H1 (cell line): ENCODE results near the gene CD247. TPM values are rescaled to one million over a fixed set of nuclear protein-coding genes. Genes with fewer than 3 reads are reported as not detected.
A peak's percentile ranks its signal among the peaks of the same experiment; 100 is the strongest.

Source experiments
- CTCF ChIA-PET: fragments of 300-600 bp; sonication (Branson Sonifier 250); formaldehyde crosslinking; loops from one replicate; lab custom pipeline; 2021; ENCODE audit not compliant: partially characterized antibody; lab: Charles Lee
- POLR2A ChIA-PET: fragments of 300-600 bp; sonication (Branson Sonifier 250); formaldehyde crosslinking; loops from one replicate; lab custom pipeline; 2021; ENCODE audit warnings: inconsistent platforms; ENCODE audit not compliant: partially characterized antibody; lab: Charles Lee
- DNase-seq, 2 experiments: peaks; one replicate each; pipeline versions ENCODE4 v3.0.0 to v3.0.0-alpha.2; 2010 to 2022; ENCODE audit warnings: low spot score in 2 of 2, low read depth in 1 of 2, mixed read lengths in 1 of 2
- FAIRE-seq: peaks from 2 replicates; lab custom pipeline; 2011; peaks lifted over from hg19 to GRCh38; lab: Jason Lieb, UNC
- H2AFZ ChIP-seq: 2 replicates; pipeline ENCODE4 v1.8.1; 2012; ENCODE audit warnings: low read length, inconsistent platforms
- H2AK5ac ChIP-seq: 2 replicates; pipeline ENCODE4 v1.6.1; 2013; ENCODE audit warnings: low read depth, low read length
- H2BK120ac ChIP-seq: replicated peaks from 2 replicates; pipeline ENCODE3; 2013; ENCODE audit warnings: low read depth, low read length, inconsistent platforms
- H2BK12ac ChIP-seq: 2 replicates; pipeline ENCODE4 v1.6.1; 2013; ENCODE audit warnings: low read depth, low read length
- H2BK15ac ChIP-seq: 2 replicates; pipeline ENCODE4 v1.6.1; 2013; ENCODE audit warnings: low read length
- H2BK20ac ChIP-seq: 2 replicates; pipeline ENCODE4 v1.6.1; 2013; ENCODE audit warnings: low read length
- H2BK5ac ChIP-seq: 2 replicates; pipeline ENCODE4 v1.6.1; 2013; ENCODE audit warnings: low read depth, low read length
- H3K14ac ChIP-seq: 2 replicates; pipeline ENCODE4 v1.6.1; 2013; ENCODE audit warnings: inconsistent platforms; ENCODE audit not compliant: insufficient read length
- H3K18ac ChIP-seq: 2 replicates; pipeline ENCODE4 v1.6.1; 2013; ENCODE audit warnings: low read length; ENCODE audit errors: extremely low read depth
- H3K23ac ChIP-seq: 2 replicates; pipeline ENCODE4 v1.6.1; 2013; ENCODE audit warnings: inconsistent platforms; ENCODE audit not compliant: insufficient read length
- H3K23me2 ChIP-seq: 2 replicates; pipeline ENCODE4 v1.6.1; 2013; ENCODE audit warnings: low read depth, low read length
- H3K27ac ChIP-seq: 2 replicates; pipeline ENCODE4 v1.6.1; 2011; ENCODE audit warnings: low read depth, low read length, inconsistent platforms
- H3K27me3 ChIP-seq, 4 experiments: replicated peaks in 1 of 4; 1 replicate in 1 of 4; 2 replicates in 3 of 4; pipeline versions ENCODE4 v1.6.1 to v1.8.1; 2011 to 2013; ENCODE audit warnings: low read length in 3 of 4, mild to moderate bottlenecking in 3 of 4, inconsistent platforms in 2 of 4, mixed read lengths in 2 of 4, moderate library complexity in 1 of 4; ENCODE audit not compliant: control insufficient read depth in 3 of 4, insufficient read depth in 3 of 4; ENCODE audit errors: extremely low read depth in 1 of 4
- H3K36me3 ChIP-seq, 4 experiments: 2 replicates each; pipeline versions ENCODE4 v1.6.1 to v1.8.1; 2011 to 2013; ENCODE audit warnings: mild to moderate bottlenecking in 4 of 4, low read length in 3 of 4, moderate library complexity in 2 of 4, control low read depth in 1 of 4, inconsistent platforms in 1 of 4; ENCODE audit not compliant: insufficient read depth in 4 of 4, control insufficient read depth in 2 of 4
- H3K4ac ChIP-seq: replicated peaks from 2 replicates; pipeline ENCODE3; 2013; ENCODE audit warnings: low read length, low read depth, mixed read lengths, inconsistent platforms; ENCODE audit not compliant: insufficient read length
- H3K4me1 ChIP-seq, 4 experiments: replicated peaks in 1 of 4; 1 replicate in 1 of 4; 2 replicates in 3 of 4; pipeline versions ENCODE4 v1.6.1 to v1.8.1; 2011 to 2013; ENCODE audit warnings: low read length in 3 of 4, inconsistent platforms in 2 of 4, mixed read lengths in 1 of 4; ENCODE audit not compliant: insufficient read depth in 4 of 4, control insufficient read depth in 3 of 4
- H3K4me2 ChIP-seq, 2 experiments: 2 replicates each; pipeline versions ENCODE4 v1.6.1 to v1.8.1; 2011 to 2013; ENCODE audit warnings: low read depth in 2 of 2, low read length in 2 of 2, control low read depth in 1 of 2, inconsistent platforms in 1 of 2, mild to moderate bottlenecking in 1 of 2; ENCODE audit not compliant: insufficient read depth in 1 of 2
- H3K4me3 ChIP-seq, 4 experiments: fragments of 200-600, 300-600 bp in 1 of 4; sonication (generic), shearing (Covaris generic), sonication (Bioruptor Twin) in 1 of 4; 2 replicates each; pipeline versions ENCODE4 v1.5.1 to v1.8.1; 2011 to 2016; ENCODE audit warnings: low read length in 4 of 4, low read depth in 3 of 4, control low read depth in 2 of 4, inconsistent platforms in 2 of 4, mild to moderate bottlenecking in 2 of 4, mixed read lengths in 1 of 4, moderate library complexity in 1 of 4; ENCODE audit not compliant: insufficient read depth in 2 of 4; ENCODE audit errors: extremely low read depth in 1 of 4
- H3K56ac ChIP-seq: replicated peaks from 2 replicates; pipeline ENCODE3; 2013; ENCODE audit warnings: low read depth, mild to moderate bottlenecking, mixed read lengths, low read length, inconsistent platforms; ENCODE audit not compliant: insufficient read length
- H3K79me1 ChIP-seq: 2 replicates; pipeline ENCODE4 v1.6.1; 2013; ENCODE audit warnings: low read depth, low read length, control low read depth
- H3K79me2 ChIP-seq, 2 experiments: 2 replicates each; pipeline versions ENCODE4 v1.6.1 to v1.8.1; 2012 to 2013; ENCODE audit warnings: low read length in 2 of 2, mild to moderate bottlenecking in 2 of 2, inconsistent platforms in 1 of 2; ENCODE audit not compliant: insufficient read depth in 2 of 2, control insufficient read depth in 1 of 2
- H3K9ac ChIP-seq, 4 experiments: replicated peaks in 1 of 4; 1 replicate in 1 of 4; 2 replicates in 3 of 4; pipeline versions ENCODE4 v1.6.1 to v1.8.1; 2011 to 2013; ENCODE audit warnings: low read depth in 3 of 4, low read length in 3 of 4, control low read depth in 2 of 4, mild to moderate bottlenecking in 2 of 4, moderate library complexity in 2 of 4, inconsistent platforms in 1 of 4; ENCODE audit errors: extremely low read depth in 1 of 4
- H3K9me3 ChIP-seq, 2 experiments: 2 replicates each; pipeline versions ENCODE4 v1.6.1 to v1.8.1; 2012 to 2013; ENCODE audit warnings: mild to moderate bottlenecking in 2 of 2, moderate library complexity in 2 of 2, control low read depth in 1 of 2, inconsistent platforms in 1 of 2, low read depth in 1 of 2, low read length in 1 of 2, mixed read lengths in 1 of 2; ENCODE audit not compliant: insufficient read depth in 2 of 2
- H4K20me1 ChIP-seq, 2 experiments: replicated peaks in 1 of 2; 2 replicates each; pipeline versions ENCODE3 to v1.8.1; 2011 to 2013; ENCODE audit warnings: inconsistent platforms in 2 of 2, low read length in 2 of 2, mild to moderate bottlenecking in 1 of 2; ENCODE audit not compliant: insufficient read depth in 2 of 2, control insufficient read depth in 1 of 2
- H4K5ac ChIP-seq: 2 replicates; pipeline ENCODE4 v1.6.1; 2013; ENCODE audit warnings: low read length, low read depth, mixed read lengths, inconsistent platforms; ENCODE audit not compliant: insufficient read length
- H4K8ac ChIP-seq: 2 replicates; pipeline ENCODE4 v1.8.0; 2013; ENCODE audit warnings: mild to moderate bottlenecking, moderate library complexity, low read length, inconsistent platforms; ENCODE audit not compliant: insufficient read depth; ENCODE audit errors: extremely low read depth
- H4K91ac ChIP-seq: replicated peaks from 2 replicates; pipeline ENCODE3; 2013; ENCODE audit warnings: low read length, mixed read lengths, inconsistent platforms; ENCODE audit not compliant: insufficient read length
- HDAC2 ChIP-seq, 2 experiments: fragments of 300-600 bp in 1 of 2; sonication (generic) in 1 of 2; IDR thresholded peaks; 2 replicates each; pipeline ENCODE4 v1.6.1; 2011 to 2012; ENCODE audit warnings: low read depth in 2 of 2, low read length in 2 of 2, mild to moderate bottlenecking in 2 of 2, moderate library complexity in 2 of 2, borderline replicate concordance in 1 of 2, inconsistent platforms in 1 of 2
- KDM1A ChIP-seq: fragments of 200-600, 300-600 bp; sonication (generic); IDR thresholded peaks from 2 replicates; pipeline ENCODE4 v1.7.1; 2016; ENCODE audit warnings: mild to moderate bottlenecking, low read length, borderline replicate concordance
- WGBS, 2 experiments: shearing (Covaris generic) in 1 of 2; methylation state at CpG; one replicate each; pipeline versions ENCODE4 v1.1.6 to v1.1.7; 2013 to 2015; ENCODE audit warnings: low lambda C conversion rate in 2 of 2, mixed read lengths in 2 of 2, inconsistent platforms in 1 of 2, low coverage in 1 of 2, missing lambda C conversion rate in 1 of 2; ENCODE audit not compliant: insufficient replicate concordance in 2 of 2, insufficient coverage in 1 of 2, insufficient read length in 1 of 2; ENCODE audit errors: extremely low coverage in 1 of 2, missing lambda C conversion rate in 1 of 2; 5-methylcytosine and 5-hydroxymethylcytosine counted together
- polyA plus RNA-seq, 7 experiments: library from polyadenylated mRNA; depleted of rRNA in 3 of 7; stranded (reverse) in 5 of 7; unstranded in 2 of 7; fragments of >200 nt in 5 of 7; fragments of 200-250 nt in 2 of 7; gene quantifications; 1 replicate in 5 of 7; 2 replicates in 1 of 7; 4 replicates in 1 of 7; pipeline versions ENCODE4 v1.2.1 to v1.2.3, GENCODE V29; 2011 to 2013; ENCODE audit warnings: missing spikeins in 2 of 7, mixed read lengths in 2 of 7
- total RNA-seq: library from RNA; stranded (reverse); fragmentation: NEBNext Ultra II Directional; extraction: Animal tissue kit (Norgen Biotek cat#: 25700); gene quantifications from 2 replicates; pipeline ENCODE4 v1.2.1, GENCODE V29; 2021

The CD247 gene
- total and polyA plus RNA-seq, 2 of the 8 experiments (the other 6 are each of a cell fraction or from before 2014, with no cell fraction given), result 2.0 to 2.2 TPM

DNA sequence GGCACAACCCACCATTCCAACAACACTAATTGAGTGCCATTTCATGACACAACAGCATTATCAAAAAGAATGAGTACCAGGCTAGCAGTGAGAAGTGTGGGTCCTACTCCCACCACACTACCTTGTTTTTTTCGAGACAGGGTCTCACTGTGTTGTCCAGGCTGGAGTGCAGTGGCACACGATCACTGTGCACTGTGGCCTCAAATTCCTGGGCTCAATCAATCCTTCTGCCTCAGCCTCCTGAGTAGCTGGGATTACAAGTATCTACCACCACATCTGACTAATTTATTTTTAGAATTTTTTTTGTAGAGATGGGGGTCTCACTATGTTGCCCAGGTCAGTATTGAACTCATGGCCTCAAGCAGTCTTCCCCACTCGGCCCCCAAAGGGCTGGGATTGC, 30.7 kb downstream of the CD247 start:
- H4K8ac ChIP-seq, result no peak overlapping the region
- no peak overlapping the region for H4K5ac ChIP-seq
- H3K56ac ChIP-seq, result no peak overlapping the region
- no peak overlapping the region for H3K4ac ChIP-seq
- H3K79me2 ChIP-seq, result no peaks in the 10 kb centered on the region
- 89% methylated on average over 3 of the region's 3 CpGs; no CpG with 5 or more reads in 1 of the 2 experiments for WGBS, 2 experiments
- no peak overlapping the region for H3K4me3 ChIP-seq
- no peak overlapping the region for H2AFZ ChIP-seq
- H2BK120ac ChIP-seq, result no peak overlapping the region
- no peak overlapping the region for H3K4me2 ChIP-seq
- H2BK12ac ChIP-seq, result peak overlapping the region; percentile 35; the same call in 1 of the 2 replicates
- peak overlapping the region; percentile 29 for H4K91ac ChIP-seq
- ChIA-PET CTCF (interaction anchor here (1.2 to 2.9 kb wide), 4 partner anchors 8 to 83 kb away, joined by 3 to 10 read pairs (median 4); no protein-coding TSS in a partner anchor), POLR2A (no interaction called here)
- no peaks in the 10 kb centered on the region for H3K9me3 ChIP-seq
- H3K18ac ChIP-seq, result peak overlapping the region; percentile 83
- 0 out of 2 replicates have a peak, but pooled peaks cover 2% of the 10 kb centered on the region for H3K23me2 ChIP-seq
- H3K4me1 ChIP-seq, result peaks cover 3 to 28% (median 17%) of the 10 kb centered on the region in 4 experiments
- H3K36me3 ChIP-seq, result no peaks in the 10 kb centered on the region
- no peaks in the 10 kb centered on the region for H3K79me1 ChIP-seq
- H3K14ac ChIP-seq, result no peak overlapping the region
- 0 out of 7 replicates have a peak, but pooled peaks cover 0 to 3% (median 0%) of the 10 kb centered on the region in 4 experiments for H3K27me3 ChIP-seq
- no peak overlapping the region for H3K9ac ChIP-seq
- no peak for FAIRE-seq
- no peak overlapping the region for H3K23ac ChIP-seq
- peak overlapping the region; percentile 95 for H2BK15ac ChIP-seq
- H4K20me1 ChIP-seq, result no peaks in the 10 kb centered on the region
- H3K27ac ChIP-seq, result no peak overlapping the region
- H2BK5ac ChIP-seq, result no peak overlapping the region
- TF ChIP-seq HDAC2 (IDR thresholded peaks at IDR 0.05; ENCODE audit: borderline replicate concordance in 1 of 2, low read depth in 2 of 2, low read length in 2 of 2) (no peak), KDM1A (peak; percentile 61; the same call in 1 of the 2 replicates)
- DNase-seq, result no peak
- peak overlapping the region; percentile 80; the same call in 1 of the 2 replicates for H2BK20ac ChIP-seq
- peak overlapping the region; percentile 26; the same call in 1 of the 2 replicates for H2AK5ac ChIP-seq
